ENCODE data around the gene PRCP.

Gene PRCP

DNA sequence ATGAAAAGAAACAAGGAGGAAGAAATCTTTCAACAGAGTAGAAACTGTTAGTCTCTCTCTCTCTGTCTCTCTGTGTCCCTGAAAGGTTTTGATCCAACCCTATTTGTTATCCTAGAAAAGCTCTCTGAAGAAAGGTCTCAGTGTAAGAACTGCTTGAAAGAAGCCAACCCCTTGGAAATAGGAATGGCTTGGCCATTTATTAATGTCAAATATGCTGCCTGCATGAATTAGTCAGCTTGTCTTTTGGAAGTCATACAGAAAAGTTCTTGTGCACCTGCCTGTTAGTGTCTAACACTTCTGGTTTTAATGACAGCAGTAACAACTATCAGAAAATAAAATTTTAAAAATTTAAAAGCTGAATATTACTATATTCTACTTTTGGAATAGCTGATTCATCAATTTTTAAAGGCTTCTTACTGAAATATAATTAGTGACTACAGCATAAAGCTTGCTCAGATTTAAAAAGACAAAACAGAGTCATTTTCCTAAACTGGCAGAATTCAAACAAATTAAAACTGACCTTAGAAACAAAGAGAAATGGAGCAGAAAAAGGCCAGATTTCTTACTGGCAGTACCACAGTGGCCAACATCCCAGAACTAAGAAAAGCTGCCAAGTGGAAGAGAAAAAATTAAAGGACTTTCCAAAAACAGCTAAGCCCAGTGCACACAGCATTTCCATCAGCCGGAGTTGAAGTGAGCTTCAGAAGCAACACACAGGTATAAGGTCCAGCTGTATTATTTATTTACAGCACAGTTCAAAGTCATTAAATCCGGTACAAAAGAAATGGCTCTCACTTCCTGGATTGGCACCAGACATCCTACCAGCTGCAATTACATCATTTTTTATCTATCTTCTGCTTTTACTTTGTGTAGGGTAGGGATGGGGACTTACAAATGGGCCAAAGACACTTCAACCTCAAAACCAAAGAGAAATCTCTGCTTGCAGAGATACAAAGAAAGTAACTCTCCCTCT lies 76.3 kb downstream of the PRCP start:
- DNase-seq, result peak; percentile 69

GRCh38 chr11:82818409-82819043 lies 81.7 kb downstream of the PRCP start:
- no peak for DNase-seq

DNA sequence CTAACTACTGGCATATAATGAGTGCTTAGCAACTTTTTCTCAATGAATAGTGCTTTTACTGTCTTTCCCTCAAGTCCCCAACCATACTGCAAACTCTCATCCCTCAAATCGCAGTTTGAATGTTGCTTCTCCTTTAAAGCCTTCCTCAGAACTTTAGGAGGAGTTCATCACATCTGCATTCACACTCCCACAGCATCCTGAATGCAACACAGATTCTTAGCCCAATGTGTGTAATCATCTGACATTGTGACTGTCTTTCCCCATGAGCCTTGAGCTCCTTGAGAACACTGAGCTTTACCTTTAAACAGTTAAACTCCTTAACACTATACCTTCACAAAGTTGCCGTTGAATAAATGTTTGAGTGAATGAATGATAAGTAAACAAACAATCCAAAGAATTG lies 84.8 kb downstream of the PRCP start:
- no peak for DNase-seq

GRCh38 chr11:82814379-82814778 lies 85.9 kb downstream of the PRCP start:
- no peak for DNase-seq

- no peak for DNase-seq
Measured at GRCh38 chr11:82811369-82811768, 88.9 kb downstream of the PRCP start.

- no peak for DNase-seq
Measured at GRCh38 chr11:82810738-82811137, 89.5 kb downstream of the PRCP start.

DNA sequence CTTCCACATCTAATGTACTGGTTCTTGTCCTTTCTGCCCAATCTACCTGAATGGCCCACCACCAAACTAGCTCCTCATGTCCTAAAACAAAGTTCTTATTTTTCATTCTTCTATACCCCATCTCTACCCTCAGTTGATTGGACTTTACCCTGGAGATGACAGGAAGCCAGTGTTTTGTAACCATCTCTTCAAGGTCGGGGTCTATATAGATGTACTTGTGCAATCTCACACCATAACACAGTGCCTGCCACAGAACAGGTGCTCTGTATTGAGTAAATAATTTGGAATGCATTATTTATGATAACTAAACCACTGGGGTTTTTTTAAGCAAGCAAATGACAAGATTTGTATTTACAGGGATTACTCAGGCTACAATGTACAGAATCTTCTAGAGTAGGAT lies 89.9 kb downstream of the PRCP start:
- no peak for DNase-seq

DNA sequence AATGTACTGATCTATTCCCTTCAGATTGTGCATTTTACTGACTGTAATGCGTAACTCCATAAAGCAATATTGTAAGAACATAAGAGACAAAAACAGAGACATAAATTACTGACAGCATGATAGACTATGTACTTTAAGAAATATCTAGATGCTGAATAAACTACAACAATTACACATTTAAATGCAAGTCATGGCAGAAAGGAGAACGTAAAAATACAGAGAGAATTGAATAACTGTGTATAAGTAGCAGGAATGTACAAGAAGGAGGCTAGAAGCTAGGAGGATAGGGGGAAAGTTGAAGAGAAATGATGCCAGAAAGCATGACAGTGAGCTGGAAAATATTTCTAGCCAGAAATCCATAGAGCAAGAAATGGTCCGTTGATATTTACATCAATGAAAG lies 92.6 kb downstream of the PRCP start:
- DNase-seq, result no peak

GRCh38 chr11:82802710-82803109 lies 97.5 kb downstream of the PRCP start:
- no peak for DNase-seq

DNA sequence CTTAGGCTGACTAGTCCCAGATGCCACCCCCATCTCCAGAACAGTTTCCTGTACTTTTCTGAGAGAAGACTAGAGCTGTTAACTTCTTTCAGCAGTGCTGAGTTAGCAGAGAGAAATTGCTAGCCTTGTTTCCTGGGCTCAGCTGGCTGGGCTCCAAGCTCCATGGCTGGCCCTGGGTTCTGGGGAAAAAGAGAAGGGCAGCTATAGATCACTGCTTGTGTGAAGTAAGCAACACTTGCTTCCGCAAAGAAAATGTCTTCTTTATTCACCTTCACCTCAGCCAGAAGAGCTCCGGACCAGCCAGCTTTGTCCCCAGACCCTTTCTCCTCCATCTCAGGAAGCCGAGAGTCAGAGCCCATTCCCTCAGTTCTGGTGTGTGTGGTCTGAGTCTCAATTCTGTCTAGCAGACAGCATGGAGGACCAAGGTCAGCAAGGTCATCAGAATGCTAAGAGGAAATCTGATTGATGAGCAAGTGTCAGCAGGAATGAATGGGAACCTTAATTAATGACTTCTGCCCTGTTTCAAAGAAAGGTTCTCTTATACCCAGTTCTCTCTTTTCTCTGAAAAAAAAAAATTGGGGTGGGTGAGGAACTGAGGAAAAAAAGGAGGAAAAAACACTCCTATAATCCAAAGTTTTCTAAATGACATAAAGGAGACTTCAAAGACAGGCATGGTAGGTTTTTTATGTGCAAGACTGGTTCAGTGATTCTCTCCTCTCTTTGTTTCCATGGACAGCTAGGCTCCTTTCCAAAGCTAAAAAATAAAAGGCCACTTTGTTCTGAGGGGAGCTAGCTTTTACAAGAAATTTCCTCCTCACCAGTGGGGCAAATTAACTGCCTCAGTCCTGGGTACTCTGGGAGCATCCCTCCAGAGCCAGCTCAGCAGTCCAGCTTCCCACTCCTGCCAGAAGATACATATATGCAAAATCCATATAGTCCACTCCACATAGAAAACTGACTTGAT lies 103.0 kb downstream of the PRCP start:
- no peak for DNase-seq

- no peak for DNase-seq
Measured at GRCh38 chr11:82794490-82794889, 105.7 kb downstream of the PRCP start.

- DNase-seq, result peak; percentile 86
Measured at GRCh38 chr11:82792822-82793569, 107.2 kb downstream of the PRCP start.

- DNase-seq, result peak; percentile 64
Measured at GRCh38 chr11:82792319-82792718, 107.9 kb downstream of the PRCP start.

GRCh38 chr11:82791779-82792178 lies 108.5 kb downstream of the PRCP start:
- DNase-seq, result peak; percentile 81

DNA sequence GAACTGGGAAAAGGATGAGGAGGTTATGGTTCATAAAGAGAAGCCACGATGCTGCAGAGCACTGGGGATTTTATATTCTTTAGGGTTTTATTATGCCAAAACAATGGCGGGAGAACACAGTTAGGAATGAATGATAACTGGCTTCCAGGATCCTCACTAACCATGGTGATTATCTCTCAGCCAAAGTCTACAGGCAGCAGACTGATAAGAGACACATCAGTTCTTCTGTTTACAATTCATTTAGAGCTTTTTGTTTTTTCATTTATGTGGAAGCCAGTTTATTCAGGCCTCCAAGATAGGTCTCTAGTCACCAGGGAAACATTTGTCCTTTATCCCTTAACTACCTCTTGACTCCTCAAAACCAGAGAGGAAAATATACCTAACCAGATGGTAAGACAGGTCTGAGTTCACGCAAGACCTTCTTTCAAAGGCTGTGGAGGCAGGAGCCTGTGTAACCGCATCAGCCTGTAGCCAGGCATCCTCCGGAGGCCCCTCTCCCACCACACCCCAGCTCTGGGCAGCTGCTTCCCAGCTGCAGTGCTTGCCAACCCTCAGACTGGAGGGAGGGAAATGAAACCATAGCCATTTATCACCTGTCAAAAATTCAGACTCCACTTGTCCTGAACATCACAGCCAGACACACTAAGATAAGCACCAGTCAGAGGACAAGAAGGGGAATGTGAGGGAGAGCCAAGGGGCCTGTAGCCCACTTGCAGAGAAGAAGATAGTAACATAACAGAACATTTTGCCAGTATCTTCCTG lies 109.3 kb downstream of the PRCP start:
- DNase-seq, result peak; percentile 89

DNA sequence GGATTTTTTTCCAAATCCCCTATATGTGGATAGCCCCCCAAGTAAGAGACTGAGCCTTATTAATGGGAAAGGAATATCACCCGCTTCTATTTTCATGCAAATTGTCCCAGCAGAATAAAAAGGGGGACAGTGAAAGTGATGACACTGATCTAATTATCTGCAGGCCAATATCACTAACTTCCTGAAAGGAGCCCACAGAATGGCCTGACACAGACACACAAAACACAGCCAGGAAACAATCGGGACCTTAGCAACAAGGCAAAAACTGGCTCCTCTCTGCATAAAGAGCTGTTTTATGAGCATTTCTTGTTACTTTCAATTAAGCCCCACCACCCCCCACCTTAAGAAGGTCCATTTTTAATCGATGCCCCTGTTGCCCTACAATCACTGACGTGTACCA lies 112.2 kb downstream of the PRCP start:
- no peak for DNase-seq

DNA sequence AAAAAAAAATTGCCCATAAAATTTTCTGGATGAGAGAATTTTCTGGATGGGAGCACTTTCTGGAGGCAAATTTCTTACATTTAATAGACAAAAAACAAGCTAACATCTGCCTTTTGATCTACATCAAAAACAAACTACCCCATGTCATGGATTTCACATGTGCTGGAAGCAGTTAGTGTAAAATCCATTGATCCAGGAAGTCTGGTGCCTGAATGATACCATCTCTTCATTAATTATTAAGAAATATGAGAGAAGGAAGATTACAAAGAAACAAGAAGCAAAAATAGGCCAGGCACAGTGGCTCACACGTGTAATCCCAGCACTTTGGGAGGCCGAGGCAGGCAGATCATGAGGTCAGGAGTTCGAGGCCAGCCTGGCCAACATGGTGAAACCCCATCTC lies 113.4 kb downstream of the PRCP start:
- no peak for DNase-seq

GRCh38 chr11:82786001-82786400 lies 114.2 kb downstream of the PRCP start:
- no peak for DNase-seq

GRCh38 chr11:82782825-82783374 lies 117.3 kb downstream of the PRCP start:
- DNase-seq, result peak; percentile 73

GRCh38 chr11:82778776-82779175 lies 121.5 kb downstream of the PRCP start:
- no peak for DNase-seq

GRCh38 chr11:82776377-82776776 lies 123.9 kb downstream of the PRCP start:
- DNase-seq, result no peak
